H9 (cell line): ENCODE results near the gene TCTN2. TPM values are rescaled to one million over a fixed set of nuclear protein-coding genes. Genes with fewer than 3 reads are reported as not detected.

ENCODE experiments used
- DNase-seq: peaks from one replicate; pipeline ENCODE4 v3.0.0-alpha.2; 2017
- H2AFZ ChIP-seq: one replicate; pipeline ENCODE4 v1.6.1; 2013; ENCODE audit warnings: mild to moderate bottlenecking, low read length, control low read depth, moderate library complexity
- H2AK5ac ChIP-seq: 2 replicates; pipeline ENCODE4 v1.6.1; 2013; ENCODE audit warnings: low read length, control low read depth, mixed read lengths; ENCODE audit not compliant: insufficient read length
- H2BK120ac ChIP-seq: one replicate; pipeline ENCODE4 v1.6.1; 2013; ENCODE audit warnings: low read depth, mild to moderate bottlenecking, low read length, control low read depth, inconsistent platforms; ENCODE audit not compliant: poor library complexity, severe bottlenecking
- H2BK12ac ChIP-seq: 2 replicates; pipeline ENCODE4 v1.6.1; 2013; ENCODE audit warnings: low read length, control low read depth, mixed read lengths, low read depth; ENCODE audit not compliant: insufficient read length
- H2BK15ac ChIP-seq: 2 replicates; pipeline ENCODE4 v1.6.1; 2013; ENCODE audit warnings: low read depth, low read length, control low read depth
- H2BK20ac ChIP-seq: one replicate; pipeline ENCODE4 v1.6.1; 2013; ENCODE audit warnings: low read depth, mild to moderate bottlenecking, low read length, control low read depth, inconsistent platforms; ENCODE audit not compliant: poor library complexity, severe bottlenecking
- H2BK5ac ChIP-seq: 2 replicates; pipeline ENCODE4 v1.6.1; 2013; ENCODE audit warnings: low read length, control low read depth, mixed read lengths; ENCODE audit not compliant: insufficient read length
- H3K14ac ChIP-seq: 2 replicates; pipeline ENCODE4 v1.6.1; 2013; ENCODE audit warnings: low read length, control low read depth; ENCODE audit not compliant: insufficient read depth
- H3K18ac ChIP-seq: 2 replicates; pipeline ENCODE4 v1.6.1; 2013; ENCODE audit warnings: low read depth, mild to moderate bottlenecking, mixed read lengths, low read length, control low read depth; ENCODE audit not compliant: insufficient read length
- H3K23ac ChIP-seq: 2 replicates; pipeline ENCODE4 v1.6.1; 2013; ENCODE audit warnings: low read length, control low read depth, mixed read lengths, low read depth; ENCODE audit not compliant: insufficient read length
- H3K23me2 ChIP-seq: 2 replicates; pipeline ENCODE4 v1.6.1; 2013; ENCODE audit warnings: low read depth, mild to moderate bottlenecking, mixed read lengths, low read length, control low read depth; ENCODE audit not compliant: insufficient read length, poor library complexity, severe bottlenecking
- H3K27ac ChIP-seq: 2 replicates; pipeline ENCODE4 v1.5.1; 2013; ENCODE audit warnings: low read length, control low read depth, mixed read lengths, low read depth; ENCODE audit not compliant: insufficient read length
- H3K27me3 ChIP-seq: 2 replicates; pipeline ENCODE4 v1.6.1; 2013; ENCODE audit warnings: low read length, control low read depth, inconsistent platforms; ENCODE audit not compliant: insufficient read depth
- H3K4ac ChIP-seq: 2 replicates; pipeline ENCODE4 v1.6.1; 2013; ENCODE audit warnings: low read depth, mild to moderate bottlenecking, control low read depth, inconsistent platforms, low read length, moderate library complexity
- H3K4me1 ChIP-seq: 2 replicates; pipeline ENCODE4 v1.6.1; 2013; ENCODE audit warnings: low read length, control low read depth, inconsistent platforms; ENCODE audit not compliant: insufficient read depth
- H3K4me2 ChIP-seq: 2 replicates; pipeline ENCODE4 v1.6.1; 2013; ENCODE audit warnings: low read length, control low read depth, mixed read lengths; ENCODE audit not compliant: insufficient read length, insufficient read depth
- H3K56ac ChIP-seq: 2 replicates; pipeline ENCODE4 v1.6.1; 2013; ENCODE audit warnings: low read depth, mild to moderate bottlenecking, mixed read lengths, low read length, control low read depth; ENCODE audit not compliant: insufficient read length
- H3K79me1 ChIP-seq: 2 replicates; pipeline ENCODE4 v1.6.1; 2013; ENCODE audit warnings: low read depth, mild to moderate bottlenecking, moderate library complexity, low read length, control low read depth, inconsistent platforms; ENCODE audit not compliant: insufficient read depth, poor library complexity, severe bottlenecking
- H3K79me2 ChIP-seq: 2 replicates; pipeline ENCODE4 v1.6.1; 2013; ENCODE audit warnings: low read length, control low read depth, inconsistent platforms; ENCODE audit not compliant: insufficient read depth
- H3K9ac ChIP-seq: 2 replicates; pipeline ENCODE4 v1.6.1; 2013; ENCODE audit warnings: low read length, control low read depth, mixed read lengths; ENCODE audit not compliant: insufficient read length; ENCODE audit errors: extremely low read depth
- H3K9me3 ChIP-seq: one replicate; pipeline ENCODE4 v1.6.1; 2013; ENCODE audit warnings: low read depth, low read length, inconsistent platforms; ENCODE audit not compliant: control insufficient read depth
- H3T11ph ChIP-seq: one replicate; pipeline ENCODE4 v1.6.1; 2013; ENCODE audit warnings: mild to moderate bottlenecking, low read length, control low read depth, inconsistent platforms
- H4K20me1 ChIP-seq: one replicate; pipeline ENCODE4 v1.6.1; 2013; ENCODE audit not compliant: control insufficient read depth, insufficient read length, insufficient read depth
- H4K5ac ChIP-seq: 2 replicates; pipeline ENCODE4 v1.6.1; 2013; ENCODE audit warnings: low read depth, mild to moderate bottlenecking, mixed read lengths, low read length, control low read depth; ENCODE audit not compliant: insufficient read length
- H4K8ac ChIP-seq: replicated peaks from 2 replicates; pipeline ENCODE4 v1.6.1; 2013; ENCODE audit warnings: low read length, control low read depth, mixed read lengths, low read depth; ENCODE audit not compliant: insufficient read length
- H4K91ac ChIP-seq: 2 replicates; pipeline ENCODE4 v1.6.1; 2013; ENCODE audit warnings: low read depth, mild to moderate bottlenecking, moderate library complexity, mixed read lengths, low read length, control low read depth; ENCODE audit not compliant: insufficient read length
- H3K27ac Mint-ChIP-seq, 3 experiments: 2 replicates in 2 of 3; 3 replicates in 1 of 3; pipeline ENCODE4 v1.8.0; 2020 to 2021; ENCODE audit warnings: mixed read lengths in 3 of 3, mild to moderate bottlenecking in 1 of 3, moderate library complexity in 1 of 3
- H3K27me3 Mint-ChIP-seq: 2 replicates; pipeline ENCODE4 v1.8.0; 2021; ENCODE audit warnings: low read depth, mild to moderate bottlenecking, moderate library complexity, mixed read lengths
- H3K36me3 Mint-ChIP-seq, 3 experiments: 2 replicates in 2 of 3; 3 replicates in 1 of 3; pipeline ENCODE4 v1.8.0; 2020 to 2021; ENCODE audit warnings: low read depth in 3 of 3, mixed read lengths in 3 of 3; ENCODE audit not compliant: insufficient read depth in 1 of 3
- H3K4me1 Mint-ChIP-seq, 2 experiments: 2 replicates each; pipeline ENCODE4 v1.8.0; 2020; ENCODE audit warnings: mixed read lengths in 2 of 2
- H3K4me3 Mint-ChIP-seq, 2 experiments: 2 replicates in 1 of 2; 3 replicates in 1 of 2; pipeline ENCODE4 v1.8.0; 2020 to 2021; ENCODE audit warnings: mild to moderate bottlenecking in 2 of 2, mixed read lengths in 2 of 2, moderate library complexity in 1 of 2
- H3K9me3 Mint-ChIP-seq, 2 experiments: 2 replicates in 1 of 2; 3 replicates in 1 of 2; pipeline ENCODE4 v1.8.0; 2020; ENCODE audit warnings: mild to moderate bottlenecking in 2 of 2, mixed read lengths in 2 of 2, moderate library complexity in 1 of 2
- WGBS: extraction: QIAGEN DNeasy Blood & Tissue Kit; methylation state at CpG from one replicate; pipeline ENCODE4 v1.1.7; 2013; ENCODE audit warnings: missing lambda C conversion rate, low lambda C conversion rate, mixed read lengths; ENCODE audit not compliant: insufficient read length; ENCODE audit errors: extremely low coverage; 5-methylcytosine and 5-hydroxymethylcytosine counted together
- total RNA-seq: library from RNA; stranded (reverse); gene quantifications from 2 replicates; pipeline ENCODE4 v1.2.1, GENCODE V29; 2021
- TF ChIP-seq, protein P1 (sequence below): fragments of 200-600 bp; sonication (generic); conservative IDR thresholded peaks from 3 replicates; pipeline ENCODE4 v1.8.0; 2021; ENCODE audit warnings: antibody characterized with exemption, mild to moderate bottlenecking

The TCTN2 gene
- total RNA-seq, 1 experiment from 2014 or later = 7.4 TPM

DNA sequence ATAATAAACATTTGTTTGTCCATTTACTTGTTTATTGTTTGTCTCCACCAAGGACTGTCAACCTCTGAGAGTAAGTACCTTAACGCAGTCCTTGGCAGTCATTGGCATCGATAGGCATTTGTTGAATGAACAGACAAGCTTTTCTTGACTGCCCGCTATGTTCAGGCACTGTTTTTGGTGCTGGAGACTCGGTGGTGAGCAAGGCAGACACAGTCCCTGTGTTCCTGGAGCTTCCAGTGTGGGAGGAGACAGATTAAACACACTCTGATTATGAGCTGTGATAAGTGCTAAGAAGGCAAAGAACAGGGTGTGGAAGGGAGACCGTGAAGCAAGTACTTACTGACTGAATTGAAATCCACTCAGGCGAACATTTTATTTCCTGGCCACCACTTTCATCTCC lies 42.5 kb downstream of the TCTN2 start:
- Histone ChIP-seq H3K79me1 (no peaks in the 10 kb centered on the region), H3K4me2 (peak overlapping the region; percentile 78), H3K79me2 (peaks cover 16% of the 10 kb centered on the region; the same call in 1 of the 2 replicates), H3K56ac (no peak overlapping the region), H3K9me3 (no peaks in the 10 kb centered on the region), H3K4ac (no peak overlapping the region), H2BK20ac (no peak overlapping the region), H4K8ac (no peak overlapping the region), H3K27ac (no peak overlapping the region), H4K91ac (no peak overlapping the region), H3K18ac (no peak overlapping the region), H2BK15ac (no peak overlapping the region), H2BK12ac (no peak overlapping the region), H4K5ac (no peak overlapping the region), H2AK5ac (no peak overlapping the region), H3K27me3 (no peaks in the 10 kb centered on the region), H2AFZ (no peak overlapping the region), H3K4me1 (peaks cover 4% of the 10 kb centered on the region; the same call in 1 of the 2 replicates), H4K20me1 (no peaks in the 10 kb centered on the region), H2BK120ac (no peak overlapping the region), H2BK5ac (no peak overlapping the region), H3T11ph (no peak overlapping the region), H3K23me2 (peaks cover 5% of the 10 kb centered on the region), H3K9ac (peak overlapping the region; percentile 57), H3K23ac (no peak overlapping the region), H3K14ac (no peak overlapping the region)
- Mint-ChIP-seq H3K9me3 (no peaks in the 10 kb centered on the region), H3K4me3 (peak overlapping the region; percentile 93 to 97), H3K36me3 (peaks cover 0 to 5% (median 2%) of the 10 kb centered on the region in 3 experiments; a peak in 3 of 7 replicates), H3K27me3 (peaks cover 6% of the 10 kb centered on the region; the same call in 1 of the 2 replicates), H3K27ac (no peak overlapping the region), H3K4me1 (peaks cover 15 to 16% of the 10 kb centered on the region in 2 experiments)
- WGBS = no CpG with 5 or more reads among the region's 6 CpGs
- DNase-seq = no peak
- TF ChIP-seq, protein P1, sequence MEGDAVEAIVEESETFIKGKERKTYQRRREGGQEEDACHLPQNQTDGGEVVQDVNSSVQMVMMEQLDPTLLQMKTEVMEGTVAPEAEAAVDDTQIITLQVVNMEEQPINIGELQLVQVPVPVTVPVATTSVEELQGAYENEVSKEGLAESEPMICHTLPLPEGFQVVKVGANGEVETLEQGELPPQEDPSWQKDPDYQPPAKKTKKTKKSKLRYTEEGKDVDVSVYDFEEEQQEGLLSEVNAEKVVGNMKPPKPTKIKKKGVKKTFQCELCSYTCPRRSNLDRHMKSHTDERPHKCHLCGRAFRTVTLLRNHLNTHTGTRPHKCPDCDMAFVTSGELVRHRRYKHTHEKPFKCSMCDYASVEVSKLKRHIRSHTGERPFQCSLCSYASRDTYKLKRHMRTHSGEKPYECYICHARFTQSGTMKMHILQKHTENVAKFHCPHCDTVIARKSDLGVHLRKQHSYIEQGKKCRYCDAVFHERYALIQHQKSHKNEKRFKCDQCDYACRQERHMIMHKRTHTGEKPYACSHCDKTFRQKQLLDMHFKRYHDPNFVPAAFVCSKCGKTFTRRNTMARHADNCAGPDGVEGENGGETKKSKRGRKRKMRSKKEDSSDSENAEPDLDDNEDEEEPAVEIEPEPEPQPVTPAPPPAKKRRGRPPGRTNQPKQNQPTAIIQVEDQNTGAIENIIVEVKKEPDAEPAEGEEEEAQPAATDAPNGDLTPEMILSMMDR = no peak
